ENCODE results near the gene LSM3.

Gene LSM3

GRCh38 chr3:14244521-14245247 lies 66.1 kb downstream of the LSM3 start:
- no peak for DNase-seq

- DNase-seq = no peak
These were observed 66.6 kb downstream of the LSM3 start for GRCh38 chr3:14245248-14245639.

DNA sequence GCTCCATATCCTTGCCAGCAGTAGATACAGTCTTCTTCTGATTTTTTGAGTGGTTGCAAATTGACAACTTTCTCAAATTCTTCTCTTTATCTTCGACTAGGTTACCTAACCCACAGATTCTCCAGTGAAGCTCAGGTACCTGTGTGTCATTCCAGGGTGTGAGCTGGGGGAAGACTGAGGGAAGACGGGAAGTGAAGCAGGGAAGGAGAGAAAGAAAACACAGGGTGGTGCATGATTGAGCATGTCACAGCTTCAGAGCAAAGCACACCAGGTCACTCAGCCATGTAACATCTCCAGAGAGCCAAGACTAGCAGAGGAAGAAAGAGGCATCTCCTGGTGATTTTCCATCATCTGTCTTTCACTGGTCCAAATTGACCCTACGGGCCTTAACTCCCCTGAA lies 67.2 kb downstream of the LSM3 start:
- DNase-seq = no peak

DNA sequence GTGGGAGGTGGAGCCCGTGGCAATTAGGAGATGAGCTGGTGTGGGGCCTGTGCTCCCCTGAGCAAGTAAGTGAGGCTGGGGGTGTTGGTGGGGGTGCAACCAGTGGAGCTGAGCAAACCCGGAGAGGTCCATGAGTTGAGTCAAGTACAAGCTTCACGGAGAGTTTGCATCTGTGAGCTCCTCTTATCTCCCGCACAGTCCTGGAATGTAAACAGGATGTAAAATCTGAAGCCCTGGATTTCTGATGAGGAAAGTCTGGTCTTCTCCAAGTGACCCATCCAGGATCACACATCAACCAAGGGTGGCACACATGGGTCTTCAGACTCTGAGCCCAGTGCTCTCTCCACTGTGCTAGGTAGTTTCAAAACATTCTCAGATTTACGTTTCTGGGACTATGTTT lies 67.8 kb downstream of the LSM3 start:
- no peak for DNase-seq

DNA sequence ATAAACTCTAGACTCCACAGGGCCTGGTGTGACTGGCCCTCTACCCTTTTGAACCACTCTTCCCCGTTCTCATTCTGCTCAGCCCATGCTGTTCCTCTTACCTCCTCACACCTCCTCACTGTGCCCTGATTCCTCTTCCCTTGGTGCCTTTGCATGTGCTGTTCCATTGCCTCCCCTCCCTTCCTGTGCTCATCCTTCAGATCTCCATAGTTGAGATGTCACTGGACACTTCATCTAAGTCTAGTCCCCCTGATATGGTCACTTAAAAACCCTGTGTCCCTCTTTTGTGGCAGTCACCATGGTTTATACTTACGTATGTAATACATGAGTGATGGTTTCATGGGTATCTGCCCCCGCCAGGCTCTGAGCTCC lies 69.8 kb downstream of the LSM3 start:
- no peak for DNase-seq

GRCh38 chr3:14248849-14249523 lies 70.4 kb downstream of the LSM3 start:
- DNase-seq = no peak

All from cerebellar nuclear complex (tissue), 1 donor.